ENCODE measurements around the gene IGF1R. TPM values are rescaled to one million over a fixed set of nuclear protein-coding genes. Genes with fewer than 3 reads are reported as not detected.

The IGF1R gene
- total RNA-seq, 4 donors from 2014 or later: 87.8 to 173 (median 107) TPM

- DNase-seq (ENCODE audit: low spot score in 2 of 2): no peak
- H3K4me3 ChIP-seq: no peak overlapping the region
- H3K9me3 ChIP-seq: no peaks in the 10 kb centered on the region
- peaks cover 67% of the 10 kb centered on the region for H3K36me3 ChIP-seq
- no peak for TF ChIP-seq CTCF (IDR thresholded peaks at IDR 0.05)
- no peak for TF ChIP-seq POLR2AphosphoS5 (IDR thresholded peaks at IDR 0.05)
- TF ChIP-seq POLR2A (IDR thresholded peaks at IDR 0.05): no peak
- H3K4me1 ChIP-seq: no peaks in the 10 kb centered on the region
- no peaks in the 10 kb centered on the region for H3K27me3 ChIP-seq
- WGBS: 91% methylated on average over 2 of the region's 2 CpGs
- H3K27ac ChIP-seq: no peak overlapping the region
These were observed 279.7 kb downstream of the IGF1R start for GRCh38 chr15:98927996-98928395.

GRCh38 chr15:98930576-98930975, 282.2 kb downstream of the IGF1R start:
- TF ChIP-seq EP300 (IDR thresholded peaks at IDR 0.05) (no peak), POLR2AphosphoS5 (IDR thresholded peaks at IDR 0.05) (no peak), CTCF (IDR thresholded peaks at IDR 0.05) (no peak), POLR2A (IDR thresholded peaks at IDR 0.05) (no peak)
- no peak for DNase-seq (ENCODE audit: low spot score in 2 of 2)
- no peaks in the 10 kb centered on the region for H3K9me3 ChIP-seq
- H3K27ac ChIP-seq: no peak overlapping the region
- H3K4me3 ChIP-seq: no peak overlapping the region
- no peaks in the 10 kb centered on the region for H3K27me3 ChIP-seq
- H3K4me1 ChIP-seq: no peaks in the 10 kb centered on the region
- H3K36me3 ChIP-seq: peaks cover 63% of the 10 kb centered on the region
- 75% methylated on average over 4 of the region's 4 CpGs for WGBS

- TF ChIP-seq EP300 (IDR thresholded peaks at IDR 0.05) (no peak), POLR2A (IDR thresholded peaks at IDR 0.05) (no peak), POLR2AphosphoS5 (IDR thresholded peaks at IDR 0.05) (no peak), CTCF (IDR thresholded peaks at IDR 0.05) (no peak)
- no peak overlapping the region for H3K27ac ChIP-seq
- DNase-seq (ENCODE audit: low spot score in 2 of 2): no peak
- no peak overlapping the region for H3K4me3 ChIP-seq
- no peaks in the 10 kb centered on the region for H3K9me3 ChIP-seq
- H3K36me3 ChIP-seq: peaks cover 64% of the 10 kb centered on the region
- H3K4me1 ChIP-seq: no peaks in the 10 kb centered on the region
- 76% methylated on average over 4 of the region's 4 CpGs for WGBS
- no peaks in the 10 kb centered on the region for H3K27me3 ChIP-seq
These were observed 282.7 kb downstream of the IGF1R start for GRCh38 chr15:98931004-98931403.

- no peak for TF ChIP-seq POLR2A (IDR thresholded peaks at IDR 0.05)
- no peak for TF ChIP-seq CTCF (IDR thresholded peaks at IDR 0.05)
- no peak for TF ChIP-seq POLR2AphosphoS5 (IDR thresholded peaks at IDR 0.05)
- TF ChIP-seq EP300 (IDR thresholded peaks at IDR 0.05): no peak
- Histone ChIP-seq H3K4me1 (no peaks in the 10 kb centered on the region), H3K4me3 (no peak overlapping the region), H3K27me3 (no peaks in the 10 kb centered on the region), H3K9me3 (no peaks in the 10 kb centered on the region), H3K36me3 (peaks cover 71% of the 10 kb centered on the region), H3K27ac (no peak overlapping the region)
- no peak for DNase-seq (ENCODE audit: low spot score in 2 of 2)
- 95% methylated on average over 9 of the region's 9 CpGs for WGBS
These were observed 285.1 kb downstream of the IGF1R start for GRCh38 chr15:98933406-98933805.

GRCh38 chr15:98935736-98936135, 287.4 kb downstream of the IGF1R start:
- Histone ChIP-seq H3K27ac (no peak overlapping the region), H3K36me3 (peaks cover 73% of the 10 kb centered on the region)
- no peak for DNase-seq (ENCODE audit: low spot score in 2 of 2)

More at GRCh38 chr15:98935736-98936135, 287.4 kb downstream of the IGF1R start:
- TF ChIP-seq POLR2A (IDR thresholded peaks at IDR 0.05) (no peak), EP300 (IDR thresholded peaks at IDR 0.05) (no peak), CTCF (IDR thresholded peaks at IDR 0.05) (no peak), POLR2AphosphoS5 (IDR thresholded peaks at IDR 0.05) (no peak)
- H3K27me3 ChIP-seq: no peaks in the 10 kb centered on the region
- H3K4me1 ChIP-seq: no peaks in the 10 kb centered on the region
- H3K9me3 ChIP-seq: no peaks in the 10 kb centered on the region
- WGBS: 67% methylated on average over 12 of the region's 12 CpGs
- H3K4me3 ChIP-seq: no peak overlapping the region

All from suprapubic skin (tissue), 4 donors.